NB4 (cell line): ENCODE results near the gene GNA12.
A peak's percentile ranks its signal among the peaks of the same experiment; 100 is the strongest.

ENCODE experiments used
- DNase-seq: peaks from one replicate; pipeline ENCODE4 v3.0.0; 2010; ENCODE audit warnings: low read depth
- H3K4me3 ChIP-seq: one replicate; pipeline ENCODE4 v1.5.1; 2011; ENCODE audit warnings: mild to moderate bottlenecking, low read depth, low read length, moderate library complexity
- MYC ChIP-seq: IDR thresholded peaks from 2 replicates; pipeline ENCODE4 v1.6.1; 2011; ENCODE audit warnings: low read depth, low read length
- POLR2A ChIP-seq: IDR thresholded peaks from 2 replicates; pipeline ENCODE4 v1.6.1; 2011; ENCODE audit warnings: mild to moderate bottlenecking; ENCODE audit not compliant: insufficient read length; ENCODE audit errors: extremely low read depth
- TF ChIP-seq, protein P1 (sequence below): IDR thresholded peaks from one replicate; pipeline ENCODE4 v1.5.1; 2012; ENCODE audit warnings: low read depth, low read length
- TF ChIP-seq, protein P2 (sequence below): IDR thresholded peaks from 2 replicates; pipeline ENCODE4 v1.6.1; 2011; ENCODE audit warnings: low read depth, low read length

Gene GNA12

DNA sequence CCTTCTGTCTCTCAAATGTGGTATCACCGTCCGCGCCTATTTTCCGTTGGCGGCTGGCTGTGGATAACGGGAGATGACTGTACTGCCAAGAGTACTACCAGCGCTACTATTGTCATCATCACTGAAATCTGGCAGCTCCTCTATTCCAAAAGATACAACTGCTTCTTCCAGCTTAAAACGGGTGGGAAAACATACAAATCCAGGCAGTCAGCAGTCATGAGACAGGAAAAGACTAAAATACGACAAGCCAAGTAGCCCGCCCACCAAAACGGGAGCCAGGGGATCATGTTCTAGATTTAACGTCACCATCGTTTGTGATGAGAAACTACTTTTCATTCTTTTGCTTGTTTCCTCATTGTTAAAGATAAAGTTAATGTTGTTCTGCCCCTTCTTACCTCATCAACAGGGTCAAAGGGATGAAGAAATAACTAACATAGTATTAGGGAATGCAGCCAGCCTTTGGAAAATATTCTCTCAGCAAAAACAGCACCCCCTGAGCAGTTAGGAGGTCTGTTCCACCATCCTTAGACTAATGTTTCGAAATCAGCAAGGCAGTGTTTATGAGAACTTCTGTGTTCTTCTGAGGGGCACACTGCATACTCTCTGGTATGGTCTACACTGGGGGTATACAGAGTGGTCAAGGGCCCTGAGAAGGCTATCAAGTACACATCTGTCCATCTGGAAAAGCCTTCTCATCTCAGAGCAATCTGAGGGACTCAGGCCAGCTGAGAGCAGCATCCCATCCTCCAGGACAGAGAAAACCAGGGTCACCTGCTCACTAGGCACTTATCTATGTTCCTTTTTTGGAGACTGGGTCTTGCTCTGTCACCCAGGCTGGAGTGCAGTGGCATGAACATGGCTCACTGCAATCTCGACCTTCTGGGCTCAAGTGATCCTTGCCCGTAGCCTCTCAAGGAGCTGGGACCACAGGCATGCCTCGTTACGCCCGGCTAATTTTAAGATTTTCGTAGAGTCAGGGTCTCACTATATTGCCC, 47.5 kb downstream of the GNA12 start:
- TF ChIP-seq MYC (no peak), POLR2A (no peak)
- TF ChIP-seq, protein P1, sequence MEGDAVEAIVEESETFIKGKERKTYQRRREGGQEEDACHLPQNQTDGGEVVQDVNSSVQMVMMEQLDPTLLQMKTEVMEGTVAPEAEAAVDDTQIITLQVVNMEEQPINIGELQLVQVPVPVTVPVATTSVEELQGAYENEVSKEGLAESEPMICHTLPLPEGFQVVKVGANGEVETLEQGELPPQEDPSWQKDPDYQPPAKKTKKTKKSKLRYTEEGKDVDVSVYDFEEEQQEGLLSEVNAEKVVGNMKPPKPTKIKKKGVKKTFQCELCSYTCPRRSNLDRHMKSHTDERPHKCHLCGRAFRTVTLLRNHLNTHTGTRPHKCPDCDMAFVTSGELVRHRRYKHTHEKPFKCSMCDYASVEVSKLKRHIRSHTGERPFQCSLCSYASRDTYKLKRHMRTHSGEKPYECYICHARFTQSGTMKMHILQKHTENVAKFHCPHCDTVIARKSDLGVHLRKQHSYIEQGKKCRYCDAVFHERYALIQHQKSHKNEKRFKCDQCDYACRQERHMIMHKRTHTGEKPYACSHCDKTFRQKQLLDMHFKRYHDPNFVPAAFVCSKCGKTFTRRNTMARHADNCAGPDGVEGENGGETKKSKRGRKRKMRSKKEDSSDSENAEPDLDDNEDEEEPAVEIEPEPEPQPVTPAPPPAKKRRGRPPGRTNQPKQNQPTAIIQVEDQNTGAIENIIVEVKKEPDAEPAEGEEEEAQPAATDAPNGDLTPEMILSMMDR: no peak
- TF ChIP-seq, protein P2, sequence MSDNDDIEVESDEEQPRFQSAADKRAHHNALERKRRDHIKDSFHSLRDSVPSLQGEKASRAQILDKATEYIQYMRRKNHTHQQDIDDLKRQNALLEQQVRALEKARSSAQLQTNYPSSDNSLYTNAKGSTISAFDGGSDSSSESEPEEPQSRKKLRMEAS: no peak
- no peak overlapping the region for H3K4me3 ChIP-seq
- DNase-seq: peak; percentile 38

- TF ChIP-seq MYC (no peak), POLR2A (no peak)
- TF ChIP-seq, protein P2: no peak
- TF ChIP-seq, protein P1: no peak
- no peak overlapping the region for H3K4me3 ChIP-seq
- no peak for DNase-seq
Observed at GRCh38 chr7:2795906-2796305, 48.2 kb downstream of the GNA12 start.

- TF ChIP-seq MYC: no peak
- no peak for DNase-seq
- no peak overlapping the region for H3K4me3 ChIP-seq
Observed at GRCh38 chr7:2794836-2795636, 49.1 kb downstream of the GNA12 start.

DNA sequence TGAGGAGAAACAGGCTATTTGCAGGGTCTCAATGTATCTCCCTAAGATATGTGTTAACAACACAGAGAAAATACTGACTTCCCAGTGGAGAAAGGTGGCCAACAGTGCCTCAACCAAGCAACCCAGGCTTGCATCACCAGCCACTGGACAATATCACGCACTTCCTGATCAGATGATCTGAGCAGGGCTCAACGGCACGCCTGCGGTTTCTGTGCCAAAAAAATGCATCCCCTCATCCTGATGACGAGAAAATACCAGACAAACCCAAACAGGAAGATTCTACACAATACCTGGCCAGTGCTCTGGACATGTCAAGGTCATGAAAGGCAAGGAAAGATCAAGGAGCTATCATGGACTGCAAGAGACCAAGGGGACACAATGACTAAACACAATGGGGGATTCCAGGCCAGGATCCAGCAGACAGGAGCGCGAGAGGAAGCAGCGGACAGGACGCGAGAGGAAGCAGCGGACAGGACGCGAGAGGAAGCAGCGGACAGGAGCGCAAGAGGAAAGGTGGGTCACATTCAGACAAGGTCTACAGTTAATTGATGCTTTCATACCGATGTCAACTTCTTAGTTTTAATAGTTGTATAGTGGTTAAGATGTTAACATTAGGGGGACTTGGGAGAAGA, 51.1 kb downstream of the GNA12 start:
- DNase-seq: peak; percentile 86

DNA sequence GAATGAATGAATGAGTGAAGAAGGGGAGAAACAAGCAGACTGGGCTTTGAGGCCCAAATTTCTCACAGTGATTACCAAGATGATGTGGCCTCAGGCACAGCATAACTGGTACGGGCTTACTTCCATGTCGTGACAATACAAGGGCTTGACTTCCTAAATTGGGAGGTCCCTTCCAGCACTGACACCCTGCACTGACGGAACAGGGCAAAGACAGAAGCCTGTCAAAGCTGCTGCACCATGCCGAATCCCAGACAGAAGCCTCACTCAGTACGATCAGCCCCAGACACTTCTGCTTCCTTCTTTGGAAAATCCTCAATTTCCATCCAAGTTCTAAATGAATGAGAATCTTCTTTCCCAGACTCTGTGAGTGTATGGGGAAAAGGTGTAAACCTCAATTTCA, 51.9 kb downstream of the GNA12 start:
- H3K4me3 ChIP-seq: no peak overlapping the region
- TF ChIP-seq POLR2A (no peak), MYC (no peak)
- TF ChIP-seq, protein P1: no peak
- TF ChIP-seq, protein P2: no peak
- DNase-seq: no peak

More for the DNA sequence above, 51.1 kb downstream of the GNA12 start:
- H3K4me3 ChIP-seq: no peak overlapping the region
- TF ChIP-seq, protein P1: no peak
- TF ChIP-seq, protein P2: no peak
- no peak for TF ChIP-seq POLR2A
- no peak for TF ChIP-seq MYC

DNA sequence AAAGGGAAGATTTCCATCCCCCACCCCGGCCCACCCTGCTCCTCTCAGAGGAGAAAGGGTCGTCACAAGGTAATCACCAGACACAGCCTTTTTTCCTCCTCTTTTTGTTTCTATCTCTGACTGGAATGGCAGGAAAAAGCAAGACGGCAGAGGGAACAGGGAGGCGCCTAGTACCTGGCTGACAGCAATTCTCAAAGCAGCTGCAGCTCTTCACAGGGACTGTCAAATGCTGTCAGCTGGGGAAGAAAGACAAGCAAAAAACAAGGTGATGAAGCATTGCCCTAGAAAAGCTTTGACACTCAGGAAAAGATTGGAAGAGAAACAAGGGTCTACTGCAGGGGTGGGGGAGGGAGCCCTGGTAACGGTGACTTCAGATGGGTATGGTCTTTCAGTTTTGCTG, 52.7 kb downstream of the GNA12 start:
- no peak overlapping the region for H3K4me3 ChIP-seq
- TF ChIP-seq, protein P2: no peak
- TF ChIP-seq, protein P1: no peak
- no peak for TF ChIP-seq POLR2A
- no peak for TF ChIP-seq MYC
- no peak for DNase-seq
